Right ventricle myocardium superior (tissue), 1 donor: Measurements from ENCODE around the gene POTEI. TPM values are rescaled to one million over a fixed set of nuclear protein-coding genes. Genes with fewer than 3 reads are reported as not detected.
"Not testable (repeated sequence)": the region's sequence is repeated elsewhere in the genome, so short reads cannot be mapped to it uniquely, and the experiment has no call there.

ENCODE experiments used
- ATAC-seq: fragments of 200-7000 bp; cut with Tn5 transposase; one replicate; pipeline ENCODE4 v1.9.1; 2020; ENCODE audit warnings: mild to moderate bottlenecking; ENCODE audit not compliant: poor library complexity
- DNase-seq: peaks from one replicate; pipeline ENCODE4 v3.0.0-alpha.2; 2020
- intact Hi-C: fragments of 100-400 bp; cut with DNase I; formaldehyde crosslinking; loops from one replicate; pipeline ENCODE4 v1.11.2; 2022
- long read RNA-seq: library from polyadenylated mRNA; unstranded; transcript quantifications from one replicate; pipeline ENCODE4 v2.0.0, GENCODE V29; 2021
- total RNA-seq: library from RNA; stranded (reverse); fragmentation: NEBNext Ultra II Directional; extraction: Animal tissue kit (Norgen Biotek cat#: 25700); gene quantifications from one replicate; pipeline ENCODE4 v1.2.1, GENCODE V29; 2021
- donor health status: DM: no; HTN: yes; CAD: no; lungs with severe emphysema.

POTEI gene
- not detected for total RNA-seq
- long read RNA-seq = 0 reads

DNA sequence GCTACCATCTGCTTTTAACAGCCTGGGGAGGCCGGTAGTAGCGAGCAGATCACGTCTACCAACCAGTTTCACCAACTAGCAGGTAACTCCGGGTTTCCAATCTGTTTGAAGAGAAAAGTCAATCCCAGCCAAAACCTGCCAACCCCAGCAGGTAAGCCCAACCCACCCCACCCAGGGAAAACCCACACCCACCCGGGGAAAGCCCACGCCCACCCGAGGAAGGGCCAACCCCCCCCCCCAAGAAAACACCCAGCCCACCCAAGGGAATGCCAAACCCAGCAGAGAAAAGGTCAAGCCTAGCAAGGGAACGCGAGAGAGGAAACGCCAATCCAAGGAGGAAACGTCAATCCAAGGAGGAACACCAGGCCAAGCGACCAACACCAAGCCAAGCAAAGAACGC lies at the start of gene POTEI:
TSS of gene POTEI (minus strand) at position 101 of the 400 bp plus-strand sequence. CDS start at position 8, 93 bp downstream.
- DNase-seq, intact Hi-C loops, ATAC-seq: not testable (repeated sequence)

DNA sequence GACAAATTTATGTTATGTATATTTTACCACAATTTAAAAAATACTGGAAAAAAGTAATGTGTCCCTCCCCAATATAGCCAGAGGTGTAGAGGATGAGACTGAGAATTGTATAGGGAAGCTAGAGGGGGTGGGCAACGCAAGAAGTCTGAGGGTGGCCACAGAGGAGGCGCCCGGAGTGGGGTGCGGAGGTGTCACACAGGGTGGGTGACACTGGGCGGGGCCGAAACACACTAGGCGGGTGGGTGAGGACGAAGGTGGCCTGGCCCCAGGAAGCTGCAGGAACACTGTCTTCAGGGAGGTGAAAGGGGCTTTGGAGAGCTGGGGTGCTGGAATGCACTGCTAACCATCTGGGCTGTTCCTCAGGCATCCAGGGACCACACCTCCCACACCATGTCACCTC lies 47.3 kb upstream of the POTEI start:
- intact Hi-C loops, ATAC-seq, DNase-seq: not testable (repeated sequence)

DNA sequence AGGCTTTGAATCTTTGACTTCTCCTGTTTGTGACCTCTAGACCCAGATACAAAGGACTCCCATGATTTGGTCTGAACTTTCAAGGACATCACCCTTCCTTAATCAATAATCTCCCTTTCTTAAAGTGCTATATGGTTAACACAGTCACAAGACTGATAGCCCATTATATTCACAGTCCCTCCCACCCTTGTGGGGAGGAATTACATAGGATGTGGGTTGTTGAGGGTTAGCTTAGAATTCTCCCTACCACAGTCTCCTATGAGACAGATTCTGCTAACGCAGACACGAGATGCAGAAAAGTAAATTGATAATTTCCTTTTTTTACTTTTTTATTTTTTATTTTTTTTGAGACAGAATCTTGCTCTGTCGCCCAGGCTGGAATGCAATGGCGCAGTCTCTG lies 45.0 kb upstream of the POTEI start:
- DNase-seq, intact Hi-C loops, ATAC-seq: not testable (repeated sequence)

DNA sequence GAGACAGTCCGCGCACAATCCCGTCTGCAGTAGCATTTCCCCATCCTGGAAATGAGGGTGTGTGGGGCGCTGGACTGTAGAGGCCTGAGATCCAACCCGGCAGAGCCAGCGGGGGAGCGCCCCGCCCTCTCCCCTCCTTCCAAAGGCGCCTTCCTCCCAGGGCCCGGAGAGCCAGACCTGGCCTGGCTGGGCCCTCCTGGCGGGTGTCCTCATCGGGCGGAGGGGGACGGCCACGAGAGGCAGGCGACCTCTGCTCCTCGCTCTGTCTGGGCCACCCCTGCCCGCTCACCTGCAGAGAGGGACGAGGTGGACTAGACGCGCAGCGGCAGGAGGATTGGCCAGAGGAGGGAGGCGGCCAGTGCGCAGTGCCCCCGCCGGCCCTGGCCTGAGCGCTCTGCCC lies 40.3 kb upstream of the POTEI start:
- intact Hi-C loops, DNase-seq, ATAC-seq: not testable (repeated sequence)

DNA sequence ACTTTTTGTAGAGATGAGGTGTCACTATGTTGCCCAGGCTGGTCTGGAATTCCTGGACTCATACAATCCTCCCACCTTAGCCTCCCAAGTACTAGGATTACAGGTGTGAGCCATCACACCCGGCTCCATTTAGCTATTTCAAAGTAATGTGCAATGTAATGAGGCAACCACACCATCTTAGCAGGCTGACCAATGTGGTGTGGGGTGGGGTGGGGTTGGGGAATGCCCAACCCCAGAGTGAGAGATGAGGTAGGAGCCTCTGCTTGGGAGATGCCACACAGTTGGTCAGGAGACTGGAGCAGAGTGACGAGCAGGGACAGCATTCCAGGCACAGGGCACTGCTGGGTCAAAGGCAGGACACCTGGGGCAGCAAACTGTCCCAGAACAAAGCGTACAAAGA lies 39.3 kb upstream of the POTEI start:
- intact Hi-C loops, DNase-seq, ATAC-seq: not testable (repeated sequence)

DNA sequence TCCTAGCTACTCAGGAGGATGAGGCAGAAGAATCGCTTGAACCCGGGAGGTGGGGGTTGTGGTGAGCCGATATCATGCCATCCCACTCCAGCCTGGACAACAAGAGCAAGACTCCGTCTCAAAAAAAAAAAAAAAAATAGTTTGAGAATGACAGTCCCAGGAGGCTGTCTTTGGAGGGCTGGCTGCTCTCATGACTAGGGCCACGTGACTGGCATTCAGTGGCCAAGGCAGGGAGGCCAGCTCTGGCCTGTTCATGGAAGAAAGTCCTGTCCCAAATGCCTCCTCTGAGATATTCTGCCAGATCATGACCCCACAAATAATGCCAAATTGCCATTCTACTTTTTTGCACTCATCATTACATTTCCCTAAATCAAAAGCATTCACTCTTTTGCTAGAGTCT lies 35.9 kb upstream of the POTEI start:
- ATAC-seq, intact Hi-C loops, DNase-seq: not testable (repeated sequence)

DNA sequence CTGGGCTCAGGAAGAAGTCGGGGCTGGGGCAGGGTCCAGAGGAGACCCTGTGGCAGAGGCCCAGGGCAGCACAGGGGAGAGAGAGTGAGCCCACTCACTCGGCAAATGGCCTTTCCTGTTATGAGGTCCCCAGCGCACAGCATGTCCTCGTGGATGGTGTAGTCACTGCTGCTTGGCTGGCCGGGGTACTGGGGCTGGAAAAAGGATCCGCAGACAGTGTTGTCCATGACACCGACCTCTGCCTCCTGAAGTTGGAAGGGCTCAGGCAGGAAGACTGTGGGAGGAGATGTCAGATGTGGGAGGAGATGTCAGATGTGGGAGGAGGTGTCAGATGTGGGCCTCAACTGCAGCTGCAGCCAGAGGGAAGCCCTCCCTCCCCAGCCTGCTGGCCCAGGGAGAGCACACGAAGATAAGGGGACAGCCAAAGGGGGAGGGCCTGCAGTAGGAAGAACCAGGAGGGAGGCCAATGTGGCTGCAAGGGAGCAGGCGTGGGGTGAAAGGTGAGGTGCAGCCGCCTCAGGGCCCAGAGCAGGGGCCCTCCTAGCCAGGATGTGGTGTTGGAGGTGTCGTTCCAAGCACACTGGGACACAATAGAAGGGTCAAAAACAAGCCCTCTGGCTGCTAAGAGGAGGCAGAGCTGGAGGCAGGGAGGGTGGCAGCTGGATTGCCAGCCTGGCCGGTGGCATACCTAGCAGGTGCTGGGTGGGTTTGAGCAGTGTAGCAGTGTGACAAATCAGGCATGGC lies 34.8 kb upstream of the POTEI start:
- intact Hi-C loops, DNase-seq: not testable (repeated sequence)
- ATAC-seq = peak; percentile 58

DNA sequence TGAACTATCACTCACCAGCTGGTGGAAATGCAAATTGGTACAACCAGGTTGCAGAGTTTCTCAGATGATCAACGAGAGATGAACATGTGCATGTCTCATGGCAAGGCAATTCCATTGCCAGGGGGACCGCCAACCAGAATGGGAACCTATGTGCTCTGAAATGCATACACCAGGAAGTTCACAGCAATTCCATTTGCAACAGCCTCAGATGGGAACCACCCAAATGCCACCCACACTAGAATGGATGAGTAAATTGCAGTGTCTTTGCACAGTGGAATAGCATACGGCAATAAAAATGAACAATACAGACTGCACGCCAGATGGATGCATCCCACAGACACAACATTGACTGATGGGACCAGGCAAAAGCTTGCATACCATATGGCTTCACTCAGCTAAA lies 33.7 kb upstream of the POTEI start:
- intact Hi-C loops, DNase-seq, ATAC-seq: not testable (repeated sequence)

DNA sequence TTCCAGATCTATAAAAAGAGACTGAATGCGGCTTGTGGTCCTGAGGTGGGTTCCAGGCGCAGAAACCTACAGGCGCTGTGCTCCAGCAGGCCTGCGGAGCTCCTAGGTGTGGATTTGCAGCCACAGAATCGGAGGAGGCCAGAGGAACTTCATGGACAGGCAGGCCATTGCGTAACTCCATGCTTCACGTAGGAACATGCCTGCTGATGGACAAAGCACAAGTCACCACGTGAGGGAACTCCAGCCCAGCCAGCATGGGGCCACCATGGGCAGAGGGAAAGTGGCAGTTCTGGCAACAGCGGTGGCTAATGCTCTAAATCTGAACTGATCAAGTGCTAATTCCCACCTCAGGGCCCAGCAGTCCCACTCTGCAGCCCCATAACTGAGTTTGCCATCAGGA lies 29.1 kb upstream of the POTEI start:
- DNase-seq, ATAC-seq, intact Hi-C loops: not testable (repeated sequence)

DNA sequence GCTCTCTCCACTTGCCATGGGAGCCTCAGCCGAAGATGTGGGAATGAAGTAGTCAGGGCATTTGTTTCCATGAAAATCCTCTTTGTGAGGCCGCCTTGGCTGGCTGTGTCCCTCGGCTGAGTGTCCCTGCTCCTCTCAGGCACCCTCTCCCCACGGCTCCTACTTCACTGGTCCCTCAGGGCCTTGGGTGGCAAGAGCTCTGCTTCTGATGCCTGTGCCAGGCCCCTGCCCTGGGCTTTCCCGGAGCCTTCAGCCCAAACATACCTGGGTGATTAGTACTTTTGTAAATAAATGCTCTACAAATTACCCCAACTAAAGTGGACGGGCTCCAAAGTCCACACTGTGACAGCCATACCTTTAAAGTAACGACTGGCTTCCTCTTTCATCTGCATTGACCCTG lies 27.5 kb upstream of the POTEI start:
- DNase-seq, ATAC-seq, intact Hi-C loops: not testable (repeated sequence)

DNA sequence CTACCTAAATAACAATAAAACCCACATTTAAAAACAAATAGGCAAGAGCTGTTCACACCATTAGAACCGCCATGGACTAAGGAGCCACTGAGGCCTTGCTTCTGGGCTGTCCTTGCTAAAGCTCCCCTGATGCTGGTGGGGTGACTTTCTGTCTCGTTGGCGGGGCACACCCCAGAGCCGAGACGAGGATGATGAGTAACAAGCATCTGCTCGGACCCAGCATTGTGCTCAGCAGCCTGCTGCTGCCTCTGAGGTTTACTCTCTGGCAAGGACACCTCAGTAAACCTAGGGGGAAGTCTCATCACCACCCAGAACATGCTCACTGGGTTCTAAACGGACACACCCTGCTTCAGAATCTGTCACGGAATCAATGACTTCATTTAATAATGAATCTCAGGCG lies 22.5 kb upstream of the POTEI start:
- DNase-seq, intact Hi-C loops, ATAC-seq: not testable (repeated sequence)

DNA sequence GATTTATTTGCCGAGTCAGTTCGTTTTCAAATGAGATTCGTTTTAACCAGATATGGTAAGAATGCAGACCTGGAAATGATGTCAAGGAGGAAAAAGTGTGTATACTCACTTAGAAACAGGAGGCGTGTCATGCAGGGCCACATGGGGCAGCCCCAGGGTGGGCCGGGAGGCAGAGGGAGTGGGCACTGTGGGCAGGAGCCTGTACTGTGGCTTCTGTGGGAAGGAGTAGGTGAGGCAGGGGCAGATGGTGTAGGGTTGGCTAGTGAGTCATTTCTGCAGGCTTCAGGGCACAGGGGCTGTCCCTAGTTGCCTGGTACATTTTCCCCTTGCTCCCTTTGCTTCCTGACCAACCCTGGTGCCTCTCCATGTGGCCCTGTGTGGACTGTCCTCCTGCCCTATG lies 22.1 kb upstream of the POTEI start:
- ATAC-seq, intact Hi-C loops, DNase-seq: not testable (repeated sequence)

DNA sequence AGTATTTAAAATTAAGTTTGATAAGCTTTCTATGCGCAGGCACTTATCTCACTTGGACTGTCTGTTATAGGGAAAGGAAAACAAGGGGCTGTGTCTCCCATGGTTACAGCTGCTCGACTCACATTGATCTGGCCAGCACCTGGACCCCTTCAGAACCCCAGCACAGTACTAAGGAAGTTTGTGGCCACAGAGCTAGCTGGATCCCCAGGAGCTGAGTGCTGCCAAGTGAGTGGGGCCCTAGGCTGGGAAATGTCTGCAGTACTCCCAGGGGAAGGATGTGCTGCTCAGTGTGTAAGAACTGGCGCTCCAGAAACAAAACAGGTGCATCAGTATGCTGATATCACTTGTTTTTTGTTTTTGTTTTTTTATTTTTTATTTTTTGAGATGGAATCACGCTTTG lies 21.1 kb upstream of the POTEI start:
- intact Hi-C loops, DNase-seq, ATAC-seq: not testable (repeated sequence)

DNA sequence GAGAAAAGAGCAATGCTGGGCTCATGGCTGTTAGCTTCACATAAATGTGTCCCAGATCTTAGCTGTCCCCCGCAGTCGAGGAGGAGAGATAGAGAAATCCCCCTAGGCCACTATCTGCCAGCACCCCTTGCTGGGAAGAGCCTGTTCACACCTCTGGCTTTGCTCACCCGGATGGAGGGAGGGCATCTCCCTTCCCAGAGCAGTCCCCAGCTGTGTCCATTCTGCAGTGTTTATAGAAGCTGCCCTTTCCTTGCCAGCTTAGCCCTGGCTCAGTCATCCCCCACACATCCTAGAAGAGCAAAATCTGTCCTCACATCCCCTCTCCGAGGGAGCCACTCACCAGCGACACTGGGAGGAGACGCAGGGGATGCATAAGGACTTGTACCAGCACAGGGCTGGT lies 20.4 kb upstream of the POTEI start:
- ATAC-seq, DNase-seq, intact Hi-C loops: not testable (repeated sequence)

DNA sequence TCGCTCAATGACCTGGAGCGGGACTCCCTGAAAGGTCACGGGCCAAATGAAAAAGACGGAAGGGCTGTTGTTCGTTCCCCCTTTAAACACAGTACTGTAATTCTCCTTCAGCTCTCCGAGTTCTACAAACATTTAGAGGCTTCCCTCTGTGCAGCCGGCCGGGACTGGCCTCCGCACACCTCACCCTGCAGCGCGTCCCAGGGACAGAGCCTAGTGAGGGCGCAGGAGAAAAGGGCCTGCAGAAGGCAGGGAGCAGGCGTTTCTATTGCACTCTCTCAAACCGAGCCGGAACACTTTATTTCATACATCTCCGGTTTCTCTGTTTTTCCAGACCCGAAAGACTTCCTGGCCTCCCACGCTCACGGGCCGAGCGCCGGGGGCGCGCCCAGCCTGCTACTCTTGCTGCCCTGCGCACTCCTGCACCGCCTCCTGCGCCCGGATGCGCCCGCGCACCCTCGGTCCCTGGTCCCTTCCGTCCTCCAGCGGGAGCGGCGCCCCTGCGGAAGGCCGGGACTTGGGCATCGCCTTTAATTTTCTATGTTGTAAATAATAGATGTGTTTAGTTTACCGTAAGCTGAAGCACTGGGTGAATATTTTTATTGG lies 18.3 kb upstream of the POTEI start:
- intact Hi-C loops, ATAC-seq, DNase-seq: not testable (repeated sequence)

DNA sequence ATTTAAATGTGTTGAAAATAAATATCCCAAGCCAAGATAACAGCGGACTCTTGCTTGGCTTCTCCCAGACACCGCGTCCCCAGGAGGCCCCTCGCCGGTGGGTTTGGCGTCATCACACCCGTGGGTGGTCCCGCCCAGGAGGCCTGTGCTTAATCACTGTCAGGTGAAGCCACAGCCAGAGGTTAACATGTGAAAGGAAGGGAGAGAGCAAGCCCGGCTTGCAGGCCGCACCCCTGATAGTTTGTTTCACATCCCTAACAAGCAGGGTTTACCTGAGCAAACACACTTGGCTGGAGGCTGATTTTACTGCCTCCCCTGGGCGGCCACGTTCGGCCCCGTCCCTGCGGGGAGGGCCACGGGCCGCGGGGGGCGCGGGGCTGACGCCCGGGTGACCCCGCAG lies 13.3 kb upstream of the POTEI start:
- ATAC-seq, intact Hi-C loops, DNase-seq: not testable (repeated sequence)

DNA sequence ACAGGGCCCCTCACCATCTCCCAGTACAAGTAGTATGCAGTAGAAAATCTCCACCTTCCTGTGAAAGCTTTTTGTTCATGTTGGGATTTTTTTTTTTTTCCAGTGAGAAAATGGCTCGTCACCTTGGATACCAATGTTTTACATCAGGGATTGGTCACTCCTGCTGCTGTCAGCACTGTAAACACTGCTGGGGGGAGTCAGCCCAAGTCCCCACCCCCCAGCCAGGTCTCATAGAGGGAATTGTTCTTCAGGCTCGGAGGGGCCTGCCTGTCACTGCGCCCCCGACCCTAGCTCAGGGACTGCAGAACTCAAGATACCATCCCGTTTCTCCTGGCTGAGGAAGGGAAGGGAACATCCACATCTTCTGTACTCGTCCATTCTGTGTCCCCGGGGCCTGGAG lies 11.9 kb upstream of the POTEI start, which contains the start of gene CFC1B:
TSS of gene CFC1B (plus strand) at position 231 of the 400 bp plus-strand sequence. CDS start 263 bp downstream, outside the sequence.
- ATAC-seq, intact Hi-C loops: not testable (repeated sequence)

DNA sequence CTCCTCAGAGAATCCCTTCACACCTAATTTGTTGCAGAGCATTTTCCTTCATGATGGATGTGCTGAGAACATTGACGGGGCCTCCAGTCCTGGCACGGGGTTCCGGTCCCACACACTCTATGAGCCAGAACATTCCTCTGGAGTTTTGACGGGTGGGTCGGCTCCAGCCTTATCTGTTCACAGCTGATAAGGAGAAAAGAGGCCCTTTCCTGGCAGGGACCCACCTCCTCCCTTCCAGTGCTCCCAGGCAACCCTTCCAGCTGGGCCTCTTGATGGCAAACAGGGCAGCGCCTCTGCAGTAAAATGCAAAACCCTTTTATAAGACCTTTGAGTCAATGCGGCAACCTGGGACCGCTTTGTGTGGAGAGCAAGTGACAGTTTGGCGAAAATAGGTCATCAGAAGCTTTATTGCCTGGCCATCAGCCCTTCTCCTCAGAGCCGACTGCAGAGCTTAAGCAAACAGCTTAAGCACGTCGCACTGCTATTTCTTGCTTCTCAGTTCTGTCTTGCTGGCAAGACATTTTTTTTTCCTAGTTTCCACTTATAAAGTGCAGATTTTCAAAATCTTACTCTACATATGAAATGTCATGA lies 9.5 kb upstream of the POTEI start:
- DNase-seq, intact Hi-C loops: not testable (repeated sequence)
- peak; percentile 79 for ATAC-seq

More for the DNA sequence above, 11.9 kb upstream of the POTEI start, which contains the start of gene CFC1B:
- not testable (repeated sequence) for DNase-seq
